AG04450 (cell line): Measurements from ENCODE around the gene HOXC13. TPM values are rescaled to one million over a fixed set of nuclear protein-coding genes. Genes with fewer than 3 reads are reported as not detected.
A peak's percentile ranks its signal among the peaks of the same experiment; 100 is the strongest.

Experiments used
- CTCF ChIA-PET: fragments of 300-600, 350-600 bp; formaldehyde crosslinking; extraction: SDS; loops from one replicate; lab custom pipeline; 2022; ENCODE audit warnings: antibody characterized with exemption, inconsistent platforms; lab: Charles Lee
- POLR2A ChIA-PET: fragments of 350-600 bp; formaldehyde crosslinking; extraction: SDS; loops from one replicate; lab custom pipeline; 2021; ENCODE audit warnings: antibody characterized with exemption, inconsistent platforms; lab: Yijun Ruan, JAX
- DNase-seq: peaks from one replicate; pipeline ENCODE4 v3.0.0-alpha.2; 2011; ENCODE audit warnings: low read depth, low spot score
- H3K27ac ChIP-seq: one replicate; pipeline ENCODE4 v1.5.1; 2012; ENCODE audit warnings: low read depth, low read length, control low read depth
- H3K27me3 ChIP-seq: one replicate; pipeline ENCODE4 v1.6.0; 2012; ENCODE audit warnings: low read length; ENCODE audit not compliant: control insufficient read depth, insufficient read depth
- H3K4me3 ChIP-seq: 2 replicates; pipeline ENCODE4 v1.5.1; 2011; ENCODE audit warnings: mild to moderate bottlenecking, low read depth, low read length, control low read depth
- H3K9me3 ChIP-seq: 2 replicates; pipeline ENCODE4 v1.5.1; 2012; ENCODE audit warnings: low read length; ENCODE audit not compliant: control insufficient read depth, insufficient read depth
- CTCF ChIP-seq: IDR thresholded peaks from 2 replicates; pipeline ENCODE4 v1.5.1; 2011; ENCODE audit warnings: low read depth, low read length, control low read depth, inconsistent platforms
- polyA plus RNA-seq: library from polyadenylated mRNA; depleted of rRNA; stranded (reverse); fragments of >200 nt; gene quantifications from 2 replicates; pipeline ENCODE4 v1.2.3, GENCODE V29; 2011; rRNA removed
- small RNA-seq: library from RNA; depleted of rRNA; stranded (forward); fragments of <200 nt; gene quantifications from one replicate; pipeline ENCODE3, GENCODE V24; 2012; ENCODE audit warnings: low read depth; ENCODE audit not compliant: insufficient read length

The HOXC13 gene
- polyA plus RNA-seq, 1 experiment, result not detected

DNA sequence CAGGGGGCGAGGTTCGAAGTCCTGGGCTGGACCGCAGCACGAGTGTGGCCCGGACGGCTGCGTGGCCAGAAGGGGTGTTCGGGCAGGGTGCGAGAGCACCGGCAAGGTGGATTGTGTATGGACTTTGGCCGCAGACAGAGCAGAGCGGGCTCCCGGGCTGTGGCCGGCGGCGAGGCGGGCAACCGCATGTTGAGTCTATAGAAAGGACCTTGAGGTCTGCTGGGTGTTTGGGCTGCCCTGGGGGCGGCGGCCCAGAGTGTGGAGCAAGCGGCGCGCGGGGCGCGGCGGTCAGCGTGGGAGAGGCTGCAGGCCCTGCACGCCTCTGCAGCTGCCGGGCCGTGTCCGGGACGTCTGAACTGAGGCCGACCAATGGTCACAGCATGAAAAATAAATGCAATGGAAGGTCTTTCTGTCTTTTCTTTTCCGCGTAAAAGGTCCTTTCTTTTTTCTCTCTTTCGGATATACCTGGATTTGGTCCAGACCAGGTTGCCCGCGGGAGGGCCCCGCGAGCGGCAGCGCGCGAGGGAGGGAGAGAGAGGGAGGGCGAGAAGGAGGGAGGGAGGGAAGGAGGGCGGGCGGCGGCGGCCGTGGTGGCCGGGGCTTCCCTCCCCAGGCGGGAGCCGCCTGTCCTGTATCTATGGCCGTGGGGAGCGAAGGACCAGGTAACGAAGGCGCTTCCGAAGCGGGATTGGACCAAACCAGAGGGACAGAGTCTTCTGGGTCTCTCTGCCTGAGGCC is 55.8 kb downstream of the HOXC13 start:
- no peak for DNase-seq

GRCh38 chr12:53995002-53995377 is 56.4 kb downstream of the HOXC13 start:
- Histone ChIP-seq H3K4me3 (no peak overlapping the region), H3K27me3 (peaks cover 100% of the 10 kb centered on the region)
- CTCF ChIA-PET, result interaction anchor here (0.7 to 1.3 kb wide), 4 partner anchors 10 to 213 kb away, joined by 3 to 5 read pairs (median 3); no protein-coding TSS in a partner anchor

More for the DNA sequence above, 55.8 kb downstream of the HOXC13 start:
- ChIA-PET CTCF (interaction anchor here (0.7 to 1.2 kb wide), 4 partner anchors 10 to 220 kb away, joined by 3 read pairs; no protein-coding TSS in a partner anchor), POLR2A (no interaction called here)
- H3K27me3 ChIP-seq, result peaks cover 97% of the 10 kb centered on the region
- H3K9me3 ChIP-seq, result peaks cover 8% of the 10 kb centered on the region; the same call in 1 of the 2 replicates
- no peak overlapping the region for H3K27ac ChIP-seq
- H3K4me3 ChIP-seq, result no peak overlapping the region
- no peak for TF ChIP-seq CTCF

DNA sequence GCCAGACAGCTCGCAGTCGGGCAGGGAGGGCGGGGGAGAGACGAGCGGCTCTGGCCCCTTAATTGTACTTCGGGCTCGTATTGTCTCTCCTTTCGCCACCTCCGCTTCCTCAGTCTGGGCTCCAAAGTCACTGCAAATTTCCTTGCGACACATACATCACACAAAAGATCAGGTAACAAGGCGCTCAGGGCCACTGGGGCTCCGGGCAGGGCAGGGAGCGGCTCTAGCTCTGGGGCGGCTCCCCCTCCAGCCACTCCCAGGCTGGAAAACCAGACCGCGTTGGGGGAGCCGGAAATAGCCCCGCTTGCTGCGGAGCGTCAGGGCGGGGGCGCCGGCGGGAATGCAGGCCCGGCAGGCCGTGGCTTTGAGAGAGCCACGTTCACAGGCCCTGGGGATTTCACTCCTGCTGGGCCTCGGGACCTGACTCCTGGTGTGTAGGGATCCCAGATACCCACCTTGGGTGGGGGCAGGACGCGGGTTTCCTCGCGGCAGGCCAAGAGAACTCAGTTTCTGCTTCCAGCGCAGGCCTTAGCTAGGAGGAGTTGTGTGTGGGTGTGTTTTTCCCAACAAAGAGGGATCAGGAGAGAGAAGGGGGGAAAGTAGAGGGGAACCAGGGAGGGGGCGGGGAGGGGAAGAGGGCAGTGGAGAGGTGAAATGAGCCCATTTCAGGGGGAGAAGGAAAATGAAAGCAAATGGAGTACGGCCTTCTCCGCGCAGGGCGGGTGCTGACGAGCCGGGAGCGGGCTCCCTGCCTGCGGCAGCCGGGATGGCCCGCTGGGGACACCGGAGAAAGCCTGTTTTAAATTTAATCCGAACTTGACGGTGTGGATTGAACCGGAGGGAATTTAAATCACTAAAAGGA is 57.0 kb downstream of the HOXC13 start:
- Histone ChIP-seq H3K4me3 (peak overlapping the region; percentile 42), H3K27me3 (peaks cover 98% of the 10 kb centered on the region), H3K9me3 (peaks cover 13% of the 10 kb centered on the region; the same call in 1 of the 2 replicates), H3K27ac (no peak overlapping the region)
- ChIA-PET POLR2A (no interaction called here), CTCF (interaction anchor here (0.6 to 1.3 kb wide), 4 partner anchors 9 to 213 kb away, joined by 3 to 5 read pairs (median 3); partner anchors contain the start of gene HOXC8)
- TF ChIP-seq CTCF, result no peak
- DNase-seq, result no peak

More at GRCh38 chr12:53995002-53995377, 56.4 kb downstream of the HOXC13 start:
- TF ChIP-seq CTCF, result no peak
- H3K9me3 ChIP-seq, result peaks cover 13% of the 10 kb centered on the region; the same call in 1 of the 2 replicates
- POLR2A ChIA-PET, result no interaction called here
- H3K27ac ChIP-seq, result no peak overlapping the region
- no peak for DNase-seq

Small RNA genes lying within 50 kb of the gene (small RNA-seq; reads per million reads assigned to genes)
- gene AC012531.3 (not detected), gene AC012531.4 (not detected), gene MIR196A2 (not detected), gene RF01905 (not detected), gene RF01906 (not detected)

Other genes starting within 250 kb of the HOXC13 start
- gene CALCOCO1, start 211.4 kb upstream of the HOXC13 start, polyA plus RNA-seq, result 124 and 128 TPM in 2 replicates
- not detected in 2 replicates for gene CISTR, start 186.9 kb upstream of the HOXC13 start, polyA plus RNA-seq
- not detected in 2 replicates for gene HOXC12, start 16.1 kb downstream of the HOXC13 start, polyA plus RNA-seq
- gene HOXC11, start 34.3 kb downstream of the HOXC13 start, polyA plus RNA-seq, result not detected in 2 replicates
- not detected in 2 replicates for gene HOTAIR, start 36.1 kb downstream of the HOXC13 start, polyA plus RNA-seq
- gene HOXC10, start 46.3 kb downstream of the HOXC13 start, polyA plus RNA-seq, result not detected in 2 replicates
- gene HOXC9, start 61.3 kb downstream of the HOXC13 start, polyA plus RNA-seq, result not detected in 2 replicates
- 0.05 TPM in 2 replicates for gene HOXC8, start 70.2 kb downstream of the HOXC13 start, polyA plus RNA-seq
- 0.02 TPM in 1 of 2 replicates, not detected in the other for gene HOXC6, start 89.6 kb downstream of the HOXC13 start, polyA plus RNA-seq
- not detected in 2 replicates for gene HOXC5, start 94.2 kb downstream of the HOXC13 start, polyA plus RNA-seq
- 0.05 TPM in 1 of 2 replicates, not detected in the other for gene HOXC4, start 115.0 kb downstream of the HOXC13 start, polyA plus RNA-seq